Upper lobe of right lung (tissue), 1 donor: ENCODE results near the gene CCL20. TPM values are rescaled to one million over a fixed set of nuclear protein-coding genes. Genes with fewer than 3 reads are reported as not detected.
"Not testable (repeated sequence)": the region's sequence is repeated elsewhere in the genome, so short reads cannot be mapped to it uniquely, and the experiment has no call there.

Source experiments
- ATAC-seq: fragments of 200-7000 bp; cut with Tn5 transposase; one replicate; pipeline ENCODE4 v1.9.1; 2020; ENCODE audit warnings: mild to moderate bottlenecking, moderate library complexity
- DNase-seq: peaks from one replicate; pipeline ENCODE4 v3.0.0-alpha.2; 2020
- H3K27ac ChIP-seq: fragments of 200-600 bp; one replicate; pipeline ENCODE4 v1.8.0; 2022
- H3K27me3 ChIP-seq: fragments of 200-600 bp; one replicate; pipeline ENCODE4 v1.8.0; 2022; ENCODE audit warnings: mild to moderate bottlenecking
- H3K36me3 ChIP-seq: fragments of 200-600 bp; one replicate; pipeline ENCODE4 v1.8.0; 2022
- H3K4me1 ChIP-seq: fragments of 200-600 bp; one replicate; pipeline ENCODE4 v1.8.0; 2022
- H3K4me3 ChIP-seq: fragments of 200-600 bp; one replicate; pipeline ENCODE4 v1.8.0; 2022; ENCODE audit warnings: mild to moderate bottlenecking
- H3K9me3 ChIP-seq: fragments of 200-600 bp; one replicate; pipeline ENCODE4 v1.8.0; 2022
- CTCF ChIP-seq: fragments of 200-600 bp; IDR thresholded peaks from one replicate; pipeline ENCODE4 v1.8.0; 2022; ENCODE audit warnings: antibody characterized with exemption
- intact Hi-C: fragments of 100-400 bp; cut with DNase I; formaldehyde crosslinking; loops from one replicate; pipeline ENCODE4 v1.11.0; 2022
- total RNA-seq: library from RNA; stranded (reverse); fragmentation: NEBNext Ultra II Directional; extraction: Animal tissue kit (Norgen Biotek cat#: 25700); gene quantifications from one replicate; pipeline ENCODE4 v1.2.1, GENCODE V29; 2021
- donor health status: DM: no; HTN: yes; CAD: no; lungs with severe emphysema.

CCL20 gene
- total RNA-seq, 1 donor from 2014 or later, result 4.9 TPM

- no peaks in the 10 kb centered on the region for H3K27me3 ChIP-seq
- H3K4me3 ChIP-seq, result no peak overlapping the region
- TF ChIP-seq CTCF, result no peak
- H3K36me3 ChIP-seq, result no peaks in the 10 kb centered on the region
- DNase-seq (no peak), ATAC-seq (no peak)
- no peak overlapping the region for H3K27ac ChIP-seq
- H3K4me1 ChIP-seq, result no peaks in the 10 kb centered on the region
- H3K9me3 ChIP-seq, result no peaks in the 10 kb centered on the region
- intact Hi-C loops, result no loop called here
Measured at GRCh38 chr2:227793148-227793712, 20.4 kb upstream of the CCL20 start.

- Histone ChIP-seq H3K4me3 (no peak overlapping the region), H3K27ac (peak overlapping the region; percentile 31), H3K36me3 (no peaks in the 10 kb centered on the region), H3K27me3 (no peaks in the 10 kb centered on the region), H3K9me3 (no peaks in the 10 kb centered on the region), H3K4me1 (no peaks in the 10 kb centered on the region)
- ATAC-seq, result peak; percentile 87
- intact Hi-C loops, result no loop called here
- no peak for TF ChIP-seq CTCF
- no peak for DNase-seq
Measured at GRCh38 chr2:227796045-227796711, 17.5 kb upstream of the CCL20 start.

GRCh38 chr2:227796768-227797167, 16.9 kb upstream of the CCL20 start:
- ATAC-seq, result peak; percentile 22
- H3K4me1 ChIP-seq, H3K9me3 ChIP-seq, H3K4me3 ChIP-seq, DNase-seq, H3K36me3 ChIP-seq, H3K27me3 ChIP-seq, intact Hi-C loops: not testable (repeated sequence)
- H3K27ac ChIP-seq, result peak overlapping the region; percentile 31

- Histone ChIP-seq H3K27me3 (no peaks in the 10 kb centered on the region), H3K4me1 (no peaks in the 10 kb centered on the region), H3K4me3 (no peak overlapping the region), H3K36me3 (no peaks in the 10 kb centered on the region), H3K27ac (no peak overlapping the region), H3K9me3 (no peaks in the 10 kb centered on the region)
- ATAC-seq, result no peak
- intact Hi-C loops, result no loop called here
- no peak for TF ChIP-seq CTCF
- DNase-seq, result no peak
Measured at GRCh38 chr2:227799202-227799601, 14.4 kb upstream of the CCL20 start.

GRCh38 chr2:227802882-227803281, 10.8 kb upstream of the CCL20 start:
- no peaks in the 10 kb centered on the region for H3K36me3 ChIP-seq
- intact Hi-C loops, result no loop called here

More at GRCh38 chr2:227802882-227803281, 10.8 kb upstream of the CCL20 start:
- Histone ChIP-seq H3K4me3 (no peak overlapping the region), H3K9me3 (no peaks in the 10 kb centered on the region), H3K4me1 (no peaks in the 10 kb centered on the region), H3K27ac (no peak overlapping the region), H3K27me3 (no peaks in the 10 kb centered on the region)
- DNase-seq (no peak), ATAC-seq (no peak)
- TF ChIP-seq CTCF, result no peak
